22Rv1 (cell line): Measurements from ENCODE around the gene ZNF227.
"Not testable (repeated sequence)": the region's sequence is repeated elsewhere in the genome, so short reads cannot be mapped to it uniquely, and the experiment has no call there.

Experiments
- H3K27ac ChIP-seq: fragments of 450-650 bp; 2 replicates; pipeline ENCODE4 v1.5.1; 2017
- ZFX ChIP-seq: fragments of 450-650 bp; IDR thresholded peaks from 2 replicates; pipeline ENCODE4 v1.6.1; 2017; ENCODE audit warnings: antibody characterized with exemption, borderline replicate concordance
- TF ChIP-seq, protein P1 (sequence below): fragments of 450-650 bp; IDR thresholded peaks from 2 replicates; pipeline ENCODE4 v1.5.1; 2017; ENCODE audit warnings: mild to moderate bottlenecking

ZNF227 gene

GRCh38 chr19:44212250-44212865 is at the start of gene ZNF227:
TSS of gene ZNF227 (plus strand) at chr19:44212532. CDS start at chr19:44217793, 5,261 bp downstream.
- no peak for TF ChIP-seq ZFX
- TF ChIP-seq, protein P1, sequence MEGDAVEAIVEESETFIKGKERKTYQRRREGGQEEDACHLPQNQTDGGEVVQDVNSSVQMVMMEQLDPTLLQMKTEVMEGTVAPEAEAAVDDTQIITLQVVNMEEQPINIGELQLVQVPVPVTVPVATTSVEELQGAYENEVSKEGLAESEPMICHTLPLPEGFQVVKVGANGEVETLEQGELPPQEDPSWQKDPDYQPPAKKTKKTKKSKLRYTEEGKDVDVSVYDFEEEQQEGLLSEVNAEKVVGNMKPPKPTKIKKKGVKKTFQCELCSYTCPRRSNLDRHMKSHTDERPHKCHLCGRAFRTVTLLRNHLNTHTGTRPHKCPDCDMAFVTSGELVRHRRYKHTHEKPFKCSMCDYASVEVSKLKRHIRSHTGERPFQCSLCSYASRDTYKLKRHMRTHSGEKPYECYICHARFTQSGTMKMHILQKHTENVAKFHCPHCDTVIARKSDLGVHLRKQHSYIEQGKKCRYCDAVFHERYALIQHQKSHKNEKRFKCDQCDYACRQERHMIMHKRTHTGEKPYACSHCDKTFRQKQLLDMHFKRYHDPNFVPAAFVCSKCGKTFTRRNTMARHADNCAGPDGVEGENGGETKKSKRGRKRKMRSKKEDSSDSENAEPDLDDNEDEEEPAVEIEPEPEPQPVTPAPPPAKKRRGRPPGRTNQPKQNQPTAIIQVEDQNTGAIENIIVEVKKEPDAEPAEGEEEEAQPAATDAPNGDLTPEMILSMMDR: no peak
- peak within 1 kb of the TSS; percentile 72 for H3K27ac ChIP-seq

DNA sequence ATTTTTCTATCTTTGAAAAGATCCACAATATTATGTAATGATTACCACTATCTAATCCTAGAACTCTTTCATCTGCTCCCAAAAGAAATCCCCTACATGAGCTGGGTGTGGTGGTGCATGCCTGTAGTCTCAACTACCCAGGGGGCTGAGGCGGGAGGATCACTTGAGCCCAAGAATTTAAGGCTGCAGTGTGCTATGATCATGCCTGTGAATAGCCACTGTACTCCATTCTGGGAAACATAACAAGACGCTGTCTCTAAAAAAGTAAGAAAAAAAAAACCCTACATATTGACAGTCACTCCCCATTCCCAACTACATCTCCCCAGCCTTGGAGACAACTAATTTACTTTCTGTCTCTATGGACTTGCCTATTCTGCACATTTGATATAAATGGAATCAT is 48.5 kb upstream of the ZNF227 start:
- no peak overlapping the region; the same call in 1 of the 2 replicates for H3K27ac ChIP-seq
- TF ChIP-seq ZFX: no peak
- TF ChIP-seq, protein P1: no peak

DNA sequence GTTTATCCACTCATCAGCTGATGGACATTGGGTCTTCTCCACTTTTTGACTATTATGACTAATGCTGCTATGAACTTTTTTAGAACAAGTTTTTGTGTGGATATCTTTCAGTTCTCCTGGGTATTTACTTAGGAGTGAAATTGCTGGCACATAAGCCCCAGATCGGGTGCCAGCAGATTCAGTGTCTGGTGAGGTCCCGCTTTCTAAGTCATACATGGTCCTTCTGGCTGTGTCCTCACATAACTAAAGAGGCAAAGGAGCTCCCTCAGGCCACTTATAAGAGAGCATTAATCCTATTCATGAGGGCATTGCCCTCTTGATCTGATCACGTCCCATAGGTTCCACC is 48.0 kb upstream of the ZNF227 start:
- peak overlapping the region; percentile 67 for H3K27ac ChIP-seq
- TF ChIP-seq, protein P1: no peak
- no peak for TF ChIP-seq ZFX

DNA sequence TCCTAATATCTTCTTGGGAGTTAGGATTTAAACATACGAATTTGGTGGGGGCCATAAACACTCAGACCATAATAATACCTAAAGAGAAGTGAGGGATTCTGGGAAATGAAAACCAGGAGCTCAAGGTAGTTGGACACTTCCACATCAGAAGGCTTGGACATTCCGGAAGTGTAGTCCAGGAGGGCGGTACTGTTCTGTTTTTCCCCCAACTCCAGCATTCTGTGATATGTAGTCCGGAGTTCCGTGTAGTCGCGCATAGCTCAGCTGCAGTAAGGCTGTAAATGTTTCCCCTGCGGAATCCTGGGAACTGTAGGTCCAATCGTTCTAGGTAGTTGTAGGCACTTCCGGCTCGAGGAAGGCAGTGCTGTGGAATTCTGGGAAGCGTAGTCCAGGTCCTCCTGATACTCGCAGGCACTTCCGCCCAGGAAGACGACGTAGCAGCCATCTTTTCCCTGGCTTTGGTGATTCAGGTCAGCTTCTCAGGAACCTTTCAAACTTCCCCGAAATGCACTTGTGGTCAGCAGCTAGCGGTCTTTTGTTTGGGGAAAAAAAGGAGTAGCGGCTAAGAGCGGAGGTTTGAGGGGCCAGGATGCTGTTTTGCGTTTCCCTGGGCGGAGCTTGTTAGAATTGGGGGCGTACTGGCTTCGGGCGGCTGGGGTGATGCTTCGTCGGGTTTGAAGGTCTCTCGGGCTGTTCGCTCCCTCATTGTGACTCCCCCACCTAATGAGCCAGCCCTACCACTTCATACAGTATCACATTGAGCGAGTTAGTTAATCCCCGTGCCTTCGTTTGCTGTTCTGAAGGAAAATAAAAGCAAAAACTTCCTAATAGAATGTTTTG is 47.4 kb upstream of the ZNF227 start, which contains the start of gene ZNF226:
Gene ZNF226 (plus strand): TSS at position 428 of the 840 bp plus-strand sequence. CDS start 4,981 bp downstream, outside the sequence.
- peak within 1 kb of the TSS; percentile 67 for H3K27ac ChIP-seq
- TF ChIP-seq ZFX: no peak
- TF ChIP-seq, protein P1: no peak

GRCh38 chr19:44170660-44171059 is 41.7 kb upstream of the ZNF227 start:
- not testable (repeated sequence) for H3K27ac ChIP-seq

- no peak overlapping the region for H3K27ac ChIP-seq
- TF ChIP-seq ZFX: no peak
- TF ChIP-seq, protein P1: no peak
These were observed 35.7 kb upstream of the ZNF227 start for GRCh38 chr19:44176590-44176989.

DNA sequence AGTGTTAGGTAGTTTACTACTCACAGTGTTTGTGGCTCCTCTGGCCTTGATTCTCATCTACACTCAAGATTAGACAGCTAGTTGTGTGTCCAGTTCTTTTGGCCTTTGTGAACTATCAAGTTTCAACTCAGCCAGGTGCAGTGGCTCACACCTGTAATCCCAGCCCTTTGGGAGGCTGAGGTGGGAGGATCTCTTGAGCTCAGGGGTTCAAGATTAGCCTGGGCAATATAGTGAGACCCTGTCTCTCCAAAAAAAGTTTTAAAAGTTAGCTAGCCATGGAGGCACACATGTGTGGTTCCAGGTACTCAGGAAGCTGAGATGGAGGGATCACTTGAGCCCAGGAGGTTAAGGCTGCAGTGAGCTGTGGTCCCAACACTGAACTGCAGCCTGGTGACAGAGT is 31.4 kb upstream of the ZNF227 start:
- TF ChIP-seq, protein P1: no peak
- TF ChIP-seq ZFX: no peak
- H3K27ac ChIP-seq: no peak overlapping the region
